AG10803 (cell line): Measurements from ENCODE around the gene HCRT.

ENCODE experiments used
- DNase-seq: peaks from one replicate; pipeline ENCODE4 v3.0.0; 2010; ENCODE audit warnings: low read depth
- H3K4me3 ChIP-seq: 2 replicates; pipeline ENCODE4 v1.5.1; 2011; ENCODE audit warnings: mild to moderate bottlenecking, low read length, control low read depth
- CTCF ChIP-seq: conservative IDR thresholded peaks from 2 replicates; pipeline ENCODE4 v1.5.1; 2011; ENCODE audit warnings: mild to moderate bottlenecking, low read length, control low read depth, inconsistent platforms

The HCRT gene

GRCh38 chr17:42174126-42174783 is 11.0 kb downstream of the HCRT start:
- no peak for TF ChIP-seq CTCF
- no peak for DNase-seq
- no peak overlapping the region for H3K4me3 ChIP-seq

- TF ChIP-seq CTCF, result no peak
- no peak for DNase-seq
- H3K4me3 ChIP-seq, result no peak overlapping the region
Measured at GRCh38 chr17:42171831-42172230, 13.4 kb downstream of the HCRT start.

- TF ChIP-seq CTCF, result no peak
- DNase-seq, result no peak
- H3K4me3 ChIP-seq, result no peak overlapping the region
Measured at GRCh38 chr17:42169351-42169750, 15.9 kb downstream of the HCRT start.

GRCh38 chr17:42167807-42168206 is 17.4 kb downstream of the HCRT start:
- no peak overlapping the region for H3K4me3 ChIP-seq
- DNase-seq, result no peak
- no peak for TF ChIP-seq CTCF

- no peak for TF ChIP-seq CTCF
- no peak overlapping the region for H3K4me3 ChIP-seq
- DNase-seq, result no peak
Measured at GRCh38 chr17:42166196-42166763, 19.0 kb downstream of the HCRT start.

GRCh38 chr17:42165751-42166150 is 19.5 kb downstream of the HCRT start:
- no peak overlapping the region for H3K4me3 ChIP-seq
- no peak for DNase-seq
- no peak for TF ChIP-seq CTCF

- no peak overlapping the region for H3K4me3 ChIP-seq
- TF ChIP-seq CTCF, result no peak
- no peak for DNase-seq
Measured at GRCh38 chr17:42163696-42164407, 21.4 kb downstream of the HCRT start.
